Right ventricle myocardium superior (tissue), 1 donor: Measurements from ENCODE around the gene ATAD5. TPM values are rescaled to one million over a fixed set of nuclear protein-coding genes. Genes with fewer than 3 reads are reported as not detected.
A peak's percentile ranks its signal among the peaks of the same experiment; 100 is the strongest.
"Not testable (repeated sequence)": the region's sequence is repeated elsewhere in the genome, so short reads cannot be mapped to it uniquely, and the experiment has no call there.

Experiments
- ATAC-seq: fragments of 200-7000 bp; cut with Tn5 transposase; one replicate; pipeline ENCODE4 v1.9.1; 2020; ENCODE audit warnings: mild to moderate bottlenecking; ENCODE audit not compliant: poor library complexity
- DNase-seq: peaks from one replicate; pipeline ENCODE4 v3.0.0-alpha.2; 2020
- intact Hi-C: fragments of 100-400 bp; cut with DNase I; formaldehyde crosslinking; loops from one replicate; pipeline ENCODE4 v1.11.2; 2022
- total RNA-seq: library from RNA; stranded (reverse); fragmentation: NEBNext Ultra II Directional; extraction: Animal tissue kit (Norgen Biotek cat#: 25700); gene quantifications from one replicate; pipeline ENCODE4 v1.2.1, GENCODE V29; 2021
- donor health status: DM: no; HTN: yes; CAD: no; lungs with severe emphysema.

Gene ATAD5
- total RNA-seq, 1 donor from 2014 or later, result 0.38 TPM

GRCh38 chr17:30821871-30822723 lies 9.7 kb upstream of the ATAD5 start:
- ATAC-seq (no peak), DNase-seq (no peak)
- intact Hi-C loops, result no loop called here

- ATAC-seq, result not testable (repeated sequence)
Measured at GRCh38 chr17:30822919-30823318, 8.8 kb upstream of the ATAD5 start.

GRCh38 chr17:30823421-30823820 lies 8.3 kb upstream of the ATAD5 start:
- DNase-seq, result no peak
- intact Hi-C loops, result no loop called here
- no peak for ATAC-seq

More at GRCh38 chr17:30822919-30823318, 8.8 kb upstream of the ATAD5 start:
- intact Hi-C loops, DNase-seq: not testable (repeated sequence)

GRCh38 chr17:30824002-30824355 lies 7.8 kb upstream of the ATAD5 start:
- ATAC-seq, result peak; percentile 26

GRCh38 chr17:30824356-30825145 lies 7.2 kb upstream of the ATAD5 start, which contains the start of gene CRLF3:
Gene CRLF3, minus strand, starts transcription at chr17:30824692. Its CDS starts 41 bp downstream, at chr17:30824651.
- intact Hi-C loops, result no loop called here
- DNase-seq, result peak; percentile 94
- peak; percentile 99 for ATAC-seq

More at GRCh38 chr17:30824002-30824355, 7.8 kb upstream of the ATAD5 start:
- intact Hi-C loops, result no loop called here
- no peak for DNase-seq

GRCh38 chr17:30827082-30827481 lies 4.7 kb upstream of the ATAD5 start:
- no peak for ATAC-seq
- intact Hi-C loops, result no loop called here
- no peak for DNase-seq

GRCh38 chr17:30829022-30829421 lies 2.7 kb upstream of the ATAD5 start:
- DNase-seq (no peak), ATAC-seq (no peak)
- intact Hi-C loops, result no loop called here

GRCh38 chr17:30831257-30831656 lies 509 bp upstream of the ATAD5 start:
- DNase-seq, result no peak
- intact Hi-C loops, result no loop called here
- peak; percentile 45 for ATAC-seq

GRCh38 chr17:30832438-30833124 lies 815 bp downstream of the ATAD5 start:
- intact Hi-C loops, result no loop called here
- ATAC-seq (no peak), DNase-seq (no peak)

GRCh38 chr17:30838202-30838807 lies 6.5 kb downstream of the ATAD5 start:
- ATAC-seq (no peak), DNase-seq (no peak)
- intact Hi-C loops, result no loop called here

- intact Hi-C loops, result no loop called here
- ATAC-seq, result no peak
- DNase-seq, result no peak
Measured at GRCh38 chr17:30840771-30841170, 9.0 kb downstream of the ATAD5 start.

- no peak for DNase-seq
- no peak for ATAC-seq
- intact Hi-C loops, result no loop called here
Measured at GRCh38 chr17:30848021-30848420, 16.3 kb downstream of the ATAD5 start.

GRCh38 chr17:30854146-30854545 lies 22.4 kb downstream of the ATAD5 start:
- intact Hi-C loops, result no loop called here
- no peak for ATAC-seq

GRCh38 chr17:30858556-30859250 lies 26.9 kb downstream of the ATAD5 start:
- intact Hi-C loops, result no loop called here
- DNase-seq (no peak), ATAC-seq (no peak)

More at GRCh38 chr17:30854146-30854545, 22.4 kb downstream of the ATAD5 start:
- no peak for DNase-seq

- DNase-seq, result no peak
- intact Hi-C loops, result no loop called here
- ATAC-seq, result no peak
Measured at GRCh38 chr17:30864636-30865035, 32.9 kb downstream of the ATAD5 start.

GRCh38 chr17:30869005-30869404 lies 37.2 kb downstream of the ATAD5 start:
- DNase-seq (no peak), ATAC-seq (no peak)
- intact Hi-C loops, result no loop called here

- ATAC-seq, result no peak
- DNase-seq, result no peak
- intact Hi-C loops, result no loop called here
Measured at GRCh38 chr17:30886187-30886586, 54.4 kb downstream of the ATAD5 start.

GRCh38 chr17:30894236-30894635 lies 62.5 kb downstream of the ATAD5 start:
- intact Hi-C loops, result no loop called here
- DNase-seq (no peak), ATAC-seq (no peak)
